Ovary (tissue), 3 donors: ENCODE data around the gene RGS17.

Source experiments
- CTCF ChIP-seq, 3 donors: fragments of 450-650 bp in 2 of 3; fragments of 200-600 bp in 1 of 3; IDR thresholded peaks; one replicate each; pipeline versions ENCODE4 v1.5.1 to v1.8.0; 2016 to 2022; ENCODE audit warnings: antibody characterized with exemption in 3 of 3, mild to moderate bottlenecking in 1 of 3
- EP300 ChIP-seq: sonication (generic); formaldehyde crosslinking; IDR thresholded peaks from one replicate; pipeline ENCODE4 v1.6.1; 2017; ENCODE audit warnings: antibody characterized with exemption
- POLR2A ChIP-seq: fragments of 450-650 bp; IDR thresholded peaks from one replicate; pipeline ENCODE4 v1.6.1; 2017; ENCODE audit warnings: antibody characterized with exemption, mild to moderate bottlenecking, moderate library complexity
- donor health status: DM: no; HTN: no; CAD: no.

- no peak for TF ChIP-seq CTCF (IDR thresholded peaks at IDR 0.05)
- TF ChIP-seq POLR2A: no peak
- TF ChIP-seq EP300: no peak
These were observed 117.6 kb downstream of the RGS17 start for GRCh38 chr6:153013438-153013837.
